Loucy (cell line): ENCODE results near the gene CSTPP1.

Experiments used
- EZH2phosphoT487 ChIP-seq: fragments of 200-600 bp; IDR thresholded peaks from 2 replicates; pipeline ENCODE4 v1.6.1; 2018; ENCODE audit warnings: antibody characterized with exemption, mild to moderate bottlenecking, moderate library complexity, borderline replicate concordance
- TF ChIP-seq, protein P1 (sequence below): fragments of 200-600 bp; sonication (generic); conservative IDR thresholded peaks from 2 replicates; pipeline ENCODE4 v1.5.1; 2014; ENCODE audit warnings: mild to moderate bottlenecking, antibody characterized with exemption, low read length

GRCh38 chr11:47121731-47122130 lies 185.2 kb downstream of the CSTPP1 start:
- TF ChIP-seq, protein P1, sequence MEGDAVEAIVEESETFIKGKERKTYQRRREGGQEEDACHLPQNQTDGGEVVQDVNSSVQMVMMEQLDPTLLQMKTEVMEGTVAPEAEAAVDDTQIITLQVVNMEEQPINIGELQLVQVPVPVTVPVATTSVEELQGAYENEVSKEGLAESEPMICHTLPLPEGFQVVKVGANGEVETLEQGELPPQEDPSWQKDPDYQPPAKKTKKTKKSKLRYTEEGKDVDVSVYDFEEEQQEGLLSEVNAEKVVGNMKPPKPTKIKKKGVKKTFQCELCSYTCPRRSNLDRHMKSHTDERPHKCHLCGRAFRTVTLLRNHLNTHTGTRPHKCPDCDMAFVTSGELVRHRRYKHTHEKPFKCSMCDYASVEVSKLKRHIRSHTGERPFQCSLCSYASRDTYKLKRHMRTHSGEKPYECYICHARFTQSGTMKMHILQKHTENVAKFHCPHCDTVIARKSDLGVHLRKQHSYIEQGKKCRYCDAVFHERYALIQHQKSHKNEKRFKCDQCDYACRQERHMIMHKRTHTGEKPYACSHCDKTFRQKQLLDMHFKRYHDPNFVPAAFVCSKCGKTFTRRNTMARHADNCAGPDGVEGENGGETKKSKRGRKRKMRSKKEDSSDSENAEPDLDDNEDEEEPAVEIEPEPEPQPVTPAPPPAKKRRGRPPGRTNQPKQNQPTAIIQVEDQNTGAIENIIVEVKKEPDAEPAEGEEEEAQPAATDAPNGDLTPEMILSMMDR, result no peak
- TF ChIP-seq EZH2phosphoT487, result no peak
